Activated CD8-positive, alpha-beta T cell treated with anti-CD3 and anti-CD28 coated beads, Interleukin-2, amount 10 ng/mL, durations not matched to agents 7 days and 5 days (primary cell): ENCODE data around the gene HOXA2. TPM values are rescaled to one million over a fixed set of nuclear protein-coding genes. Genes with fewer than 3 reads are reported as not detected.

ENCODE experiments used
- ATAC-seq: fragments of 150-1000 bp; cut with Tn5 transposase; one replicate; pipeline ENCODE4 v1.10.0; 2021; ENCODE audit warnings: moderate library complexity
- CTCF ChIA-PET: fragments of 350-600 bp; sonication (Branson Sonifier 250); formaldehyde crosslinking; loops from one replicate; lab custom pipeline; 2021; ENCODE audit warnings: antibody characterized with exemption; lab: Charles Lee
- POLR2A ChIA-PET: fragments of 350-600 bp; sonication (Branson Sonifier 250); formaldehyde crosslinking; loops from one replicate; lab custom pipeline; 2021; ENCODE audit warnings: antibody characterized with exemption; lab: Charles Lee
- DNase-seq: peaks from one replicate; pipeline ENCODE4 v3.0.0-alpha.2; 2020
- H3K27ac Mint-ChIP-seq: one replicate; pipeline ENCODE4 v1.8.0; 2021; ENCODE audit warnings: mild to moderate bottlenecking, mixed read lengths
- H3K27me3 Mint-ChIP-seq: one replicate; pipeline ENCODE4 v1.8.0; 2021; ENCODE audit warnings: low read depth, mixed read lengths
- H3K36me3 Mint-ChIP-seq: one replicate; pipeline ENCODE4 v1.8.0; 2021; ENCODE audit warnings: low read depth, mixed read lengths
- H3K4me1 Mint-ChIP-seq: one replicate; pipeline ENCODE4 v1.8.0; 2021; ENCODE audit warnings: low read depth, mixed read lengths
- H3K4me3 Mint-ChIP-seq: one replicate; pipeline ENCODE4 v1.8.0; 2021; ENCODE audit warnings: mild to moderate bottlenecking, mixed read lengths
- H3K9me3 Mint-ChIP-seq: one replicate; pipeline ENCODE4 v1.8.0; 2022; ENCODE audit warnings: mixed read lengths; ENCODE audit not compliant: insufficient read depth
- total RNA-seq, 2 experiments: library from RNA; stranded (reverse); gene quantifications; one replicate each; pipeline ENCODE4 v1.2.3, GENCODE V29; 2021

Gene HOXA2
- total RNA-seq, 2 experiments from 2014 or later = not detected

- DNase-seq (no peak), ATAC-seq (no peak)
- H3K4me1 Mint-ChIP-seq = no peaks in the 10 kb centered on the region
- POLR2A ChIA-PET = no interaction called here
- H3K27ac Mint-ChIP-seq = no peak overlapping the region
- H3K36me3 Mint-ChIP-seq = no peaks in the 10 kb centered on the region
- H3K27me3 Mint-ChIP-seq = no peaks in the 10 kb centered on the region
- H3K4me3 Mint-ChIP-seq = no peak overlapping the region
- CTCF ChIA-PET = no interaction called here
- H3K9me3 Mint-ChIP-seq = no peaks in the 10 kb centered on the region
Observed at GRCh38 chr7:27111751-27112277, 9.3 kb upstream of the HOXA2 start.

- Mint-ChIP-seq H3K4me3 (no peak overlapping the region), H3K9me3 (no peaks in the 10 kb centered on the region), H3K36me3 (no peaks in the 10 kb centered on the region), H3K27ac (no peak overlapping the region), H3K27me3 (no peaks in the 10 kb centered on the region), H3K4me1 (no peaks in the 10 kb centered on the region)
- CTCF ChIA-PET = no interaction called here
- DNase-seq (no peak), ATAC-seq (no peak)
- POLR2A ChIA-PET = interaction anchor here (0.7 kb wide), 1 partner anchor 131 kb away, joined by 3 read pairs; the partner anchor contains the start of gene EVX1
Observed at GRCh38 chr7:27111042-27111750, 8.7 kb upstream of the HOXA2 start.

DNA sequence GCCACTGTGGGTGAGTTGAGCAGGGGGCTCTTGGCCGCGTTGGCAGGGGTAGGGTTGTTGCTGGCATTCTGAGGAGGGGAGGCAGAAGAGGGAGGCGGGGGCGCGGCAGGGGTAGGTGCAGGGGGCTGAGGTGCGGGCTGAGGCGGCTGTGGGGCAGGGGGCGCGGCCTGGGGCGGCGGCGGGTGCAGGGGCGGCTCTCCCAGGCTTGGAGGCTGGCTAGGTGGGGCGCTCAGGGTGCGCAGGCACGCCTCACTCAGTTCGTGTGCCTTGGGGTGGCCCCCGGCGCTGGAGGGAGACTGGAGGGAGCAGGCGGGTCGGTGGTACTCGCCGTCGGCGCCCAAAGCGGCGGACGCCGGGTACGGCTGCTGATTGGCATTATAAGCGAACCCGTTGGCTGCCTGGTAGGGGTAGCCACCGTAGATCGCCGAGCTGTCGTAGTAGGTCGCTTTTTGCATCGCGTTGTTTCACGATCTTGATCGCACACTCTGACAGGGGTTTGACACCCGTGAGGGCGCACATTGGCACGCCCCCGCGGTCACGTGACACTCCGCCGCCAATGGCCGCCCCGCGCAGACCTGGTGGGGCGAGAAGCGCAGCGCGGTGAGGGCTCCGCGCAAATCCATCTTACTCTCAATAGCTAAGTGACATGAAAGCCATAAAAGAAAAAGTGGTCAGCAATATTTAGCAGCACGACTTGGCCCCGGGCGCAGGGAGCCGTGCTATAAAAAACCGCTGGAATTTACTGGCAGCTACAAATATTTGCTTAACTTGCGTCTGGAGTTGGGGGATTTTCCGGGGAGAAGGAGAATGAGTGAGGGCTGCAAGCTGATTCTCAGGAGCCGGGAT lies 7.9 kb upstream of the HOXA2 start:
- DNase-seq (no peak), ATAC-seq (no peak)
- H3K27ac Mint-ChIP-seq = no peak overlapping the region
- H3K27me3 Mint-ChIP-seq = peaks cover 4% of the 10 kb centered on the region
- H3K4me1 Mint-ChIP-seq = no peaks in the 10 kb centered on the region
- CTCF ChIA-PET = interaction anchor here (0.9 kb wide), 1 partner anchor 9 kb away, joined by 3 read pairs; no protein-coding TSS in a partner anchor
- POLR2A ChIA-PET = interaction anchor here (0.7 kb wide), 1 partner anchor 132 kb away, joined by 3 read pairs; the partner anchor contains the start of gene EVX1
- no peaks in the 10 kb centered on the region for H3K9me3 Mint-ChIP-seq
- no peaks in the 10 kb centered on the region for H3K36me3 Mint-ChIP-seq
- no peak overlapping the region for H3K4me3 Mint-ChIP-seq

DNA sequence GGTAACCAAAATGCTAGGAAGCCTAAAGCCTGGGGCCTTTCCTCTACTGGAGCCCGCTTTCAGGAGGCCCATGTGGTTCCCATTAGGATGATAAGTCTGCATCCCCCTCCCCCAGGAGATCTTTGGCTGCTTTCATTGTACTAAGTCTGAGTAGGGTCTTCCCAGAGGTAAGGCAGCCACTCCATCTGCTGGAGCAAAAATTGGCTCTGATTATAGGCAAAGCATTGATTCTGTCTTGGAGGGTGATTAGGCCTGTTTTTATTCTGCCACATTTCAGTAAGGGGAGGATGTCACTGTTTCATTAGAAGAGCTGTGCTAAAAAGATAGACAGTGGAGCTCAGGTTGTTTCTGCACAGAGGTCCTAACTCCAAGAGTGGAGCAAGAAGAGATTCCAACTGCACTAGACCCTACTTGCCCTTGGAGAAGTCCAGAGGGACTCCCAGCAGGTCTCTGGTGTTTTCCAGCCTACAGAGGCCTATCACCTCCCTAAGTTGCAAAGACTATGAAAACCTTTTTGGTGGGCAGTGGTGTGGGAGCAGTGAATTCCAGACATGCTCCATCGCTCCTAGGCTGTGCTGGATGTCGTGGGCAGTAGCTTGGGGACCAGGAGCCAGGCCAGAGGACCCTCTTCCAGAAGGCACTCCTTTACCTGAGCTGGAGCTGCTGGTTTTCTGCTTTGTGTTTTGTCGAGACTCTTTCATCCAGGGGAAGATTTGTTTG lies 7.1 kb upstream of the HOXA2 start:
- DNase-seq (no peak), ATAC-seq (no peak)
- POLR2A ChIA-PET = no interaction called here
- H3K4me1 Mint-ChIP-seq = no peaks in the 10 kb centered on the region
- H3K9me3 Mint-ChIP-seq = no peaks in the 10 kb centered on the region
- no peak overlapping the region for H3K4me3 Mint-ChIP-seq
- H3K27me3 Mint-ChIP-seq = peaks cover 7% of the 10 kb centered on the region
- CTCF ChIA-PET = interaction anchor here (0.9 kb wide), 1 partner anchor 10 kb away, joined by 3 read pairs; no protein-coding TSS in a partner anchor
- no peak overlapping the region for H3K27ac Mint-ChIP-seq
- no peaks in the 10 kb centered on the region for H3K36me3 Mint-ChIP-seq

- no peak for DNase-seq
- ChIA-PET CTCF (no interaction called here), POLR2A (no interaction called here)
Observed at GRCh38 chr7:27108390-27109127, 6.1 kb upstream of the HOXA2 start.

DNA sequence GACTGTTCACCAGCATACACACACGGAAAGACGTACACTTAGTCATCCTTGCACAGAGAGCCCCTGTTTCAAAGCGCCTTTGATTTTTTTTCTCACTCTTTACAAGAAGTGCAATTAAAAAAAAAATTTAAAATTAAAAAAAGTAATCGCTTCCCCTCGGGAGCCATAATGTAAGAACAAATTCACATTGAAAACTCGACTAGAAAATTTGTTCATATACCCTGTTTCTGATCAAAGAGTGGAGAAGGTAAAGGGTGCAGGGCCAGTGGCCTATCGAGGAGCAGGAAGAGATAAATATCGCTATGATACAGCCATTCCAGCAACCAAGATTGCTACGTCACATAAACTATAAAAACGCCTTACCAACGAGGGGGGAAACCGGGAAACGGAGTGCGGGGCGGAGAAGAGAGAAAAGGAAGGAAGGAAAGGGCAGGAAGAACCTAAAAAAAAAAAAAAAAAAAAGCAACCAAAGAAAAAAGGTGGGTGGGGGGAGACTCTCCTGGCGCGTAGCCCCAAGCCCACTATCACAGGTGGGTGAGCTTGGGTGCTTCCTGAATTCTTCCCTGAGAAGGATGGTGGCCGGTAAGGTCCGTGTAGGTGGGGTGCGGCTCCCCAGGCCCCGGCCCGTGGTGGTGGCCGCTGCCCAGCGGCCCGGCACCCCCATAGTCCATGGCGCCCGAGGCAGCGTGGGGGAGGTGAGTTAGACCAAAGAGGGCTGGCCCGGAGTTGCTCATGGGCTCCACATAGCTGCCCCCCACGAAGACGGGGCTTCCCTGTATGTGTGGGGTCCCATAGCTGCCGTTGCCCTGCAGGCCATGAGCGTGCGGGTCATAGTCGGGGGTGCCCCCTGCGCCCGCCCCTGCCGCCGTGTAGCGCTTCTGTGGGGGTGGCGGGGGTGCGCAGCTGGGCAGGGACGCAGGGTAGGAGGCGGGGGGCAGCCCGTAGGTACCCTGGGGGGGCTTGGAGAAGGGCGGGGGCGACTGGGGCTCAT lies 5.2 kb upstream of the HOXA2 start:
- CTCF ChIA-PET = no interaction called here

More at GRCh38 chr7:27108390-27109127, 6.1 kb upstream of the HOXA2 start:
- Mint-ChIP-seq H3K27me3 (peaks cover 15% of the 10 kb centered on the region), H3K36me3 (no peaks in the 10 kb centered on the region), H3K4me3 (no peak overlapping the region), H3K27ac (no peak overlapping the region), H3K9me3 (no peaks in the 10 kb centered on the region), H3K4me1 (no peaks in the 10 kb centered on the region)
- ATAC-seq = no peak

GRCh38 chr7:27106901-27107240 lies 4.4 kb upstream of the HOXA2 start:
- ChIA-PET CTCF (no interaction called here), POLR2A (interaction anchor here (1.1 kb wide), 1 partner anchor 10 kb away, joined by 4 read pairs; no protein-coding TSS in a partner anchor)
- ATAC-seq (no peak), DNase-seq (no peak)
- no peaks in the 10 kb centered on the region for H3K9me3 Mint-ChIP-seq
- no peak overlapping the region for H3K4me3 Mint-ChIP-seq
- H3K27ac Mint-ChIP-seq = no peak overlapping the region
- H3K4me1 Mint-ChIP-seq = peaks cover 8% of the 10 kb centered on the region
- peaks cover 2% of the 10 kb centered on the region for H3K36me3 Mint-ChIP-seq
- peaks cover 30% of the 10 kb centered on the region for H3K27me3 Mint-ChIP-seq

More for the DNA sequence above, 5.2 kb upstream of the HOXA2 start:
- Mint-ChIP-seq H3K27me3 (peaks cover 24% of the 10 kb centered on the region), H3K4me3 (no peak overlapping the region), H3K4me1 (peaks cover 3% of the 10 kb centered on the region), H3K27ac (no peak overlapping the region), H3K36me3 (peaks cover 2% of the 10 kb centered on the region), H3K9me3 (no peaks in the 10 kb centered on the region)
- POLR2A ChIA-PET = no interaction called here
- no peak for ATAC-seq
- no peak for DNase-seq

DNA sequence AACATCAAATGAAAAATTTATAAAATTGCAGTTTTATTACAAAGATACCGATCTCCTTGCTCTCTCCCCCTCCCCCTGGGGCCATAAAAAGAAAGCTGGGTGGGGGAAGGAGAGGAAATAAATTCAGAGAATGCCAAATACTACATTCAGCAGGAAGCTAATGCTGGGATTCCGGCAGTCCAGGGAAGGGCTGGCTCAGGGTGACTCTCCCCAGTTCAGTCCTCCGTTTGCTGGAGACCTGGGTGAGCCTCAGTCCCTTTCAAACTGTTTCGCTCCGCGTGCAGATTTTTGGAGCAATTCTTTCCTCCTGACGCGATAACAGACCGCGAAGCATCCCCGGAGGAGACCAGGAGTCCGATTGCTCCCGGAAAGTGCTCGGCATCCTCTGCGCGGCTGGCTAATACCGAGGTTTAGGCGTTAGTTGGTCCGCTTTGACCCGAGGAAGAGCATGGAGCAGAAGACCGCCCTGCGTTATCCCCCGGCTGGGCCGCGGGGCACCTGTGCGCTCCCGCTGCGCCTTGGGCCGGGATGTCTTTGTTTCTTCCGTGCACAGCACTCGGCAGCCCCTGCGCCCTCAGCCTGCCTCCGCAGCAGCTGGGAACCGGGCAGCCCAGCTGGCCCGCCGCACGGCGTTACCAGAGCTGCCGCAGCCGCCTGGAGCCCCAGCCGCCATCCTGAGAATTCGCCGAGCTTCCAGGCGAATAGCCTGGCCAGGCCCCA lies 3.9 kb upstream of the HOXA2 start:
- ChIA-PET POLR2A (interaction anchor here (1.1 kb wide), 1 partner anchor 10 kb away, joined by 4 read pairs; no protein-coding TSS in a partner anchor), CTCF (interaction anchor here (1.3 to 1.8 kb wide), 2 partner anchors 9 to 15 kb away, joined by 3 to 6 read pairs; no protein-coding TSS in a partner anchor)
- H3K9me3 Mint-ChIP-seq = no peaks in the 10 kb centered on the region

DNA sequence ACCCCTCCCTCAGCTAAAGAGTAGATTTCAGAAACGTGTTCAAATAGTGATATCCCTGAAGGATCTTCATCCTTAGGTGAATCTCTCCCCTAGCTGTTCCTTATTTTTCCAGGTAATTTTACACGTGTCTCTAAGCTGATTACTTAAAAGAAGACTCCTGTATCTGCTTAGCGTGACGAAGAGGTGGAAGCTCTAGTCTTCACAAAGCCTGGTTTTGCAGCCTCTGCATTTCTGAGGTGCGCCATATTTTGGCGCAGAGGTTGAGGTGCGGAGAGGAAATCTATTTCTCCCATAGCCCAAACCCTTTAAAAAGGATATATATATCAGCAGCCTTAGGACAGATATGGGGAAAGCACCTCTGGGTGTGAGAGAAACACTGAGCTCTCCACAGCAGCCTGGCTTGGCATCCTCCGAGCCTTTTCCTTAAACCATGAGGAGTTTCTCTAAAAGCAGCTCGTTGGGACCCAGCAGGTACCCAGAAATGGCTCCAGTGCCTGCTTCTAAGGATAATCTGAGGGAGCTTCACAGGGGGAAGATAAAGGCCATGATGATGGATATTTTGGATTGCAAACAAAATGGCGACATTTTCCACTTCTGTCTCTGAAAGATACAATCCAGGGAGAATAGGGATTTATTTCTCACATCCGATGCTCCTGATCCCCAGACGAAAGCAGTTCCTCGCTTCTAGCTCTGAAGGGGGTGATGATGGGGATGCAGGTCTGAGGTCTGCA lies 3.0 kb upstream of the HOXA2 start:
- H3K27ac Mint-ChIP-seq = no peak overlapping the region
- H3K27me3 Mint-ChIP-seq = peaks cover 44% of the 10 kb centered on the region
- DNase-seq (no peak), ATAC-seq (no peak)
- POLR2A ChIA-PET = interaction anchor here (1.1 kb wide), 1 partner anchor 9 kb away, joined by 4 read pairs; no protein-coding TSS in a partner anchor
- H3K4me1 Mint-ChIP-seq = peaks cover 8% of the 10 kb centered on the region
- no peaks in the 10 kb centered on the region for H3K9me3 Mint-ChIP-seq
- H3K36me3 Mint-ChIP-seq = peaks cover 5% of the 10 kb centered on the region
- H3K4me3 Mint-ChIP-seq = no peak overlapping the region
- CTCF ChIA-PET = interaction anchor here (1.3 to 1.8 kb wide), 2 partner anchors 8 to 14 kb away, joined by 3 to 6 read pairs; no protein-coding TSS in a partner anchor

More for the DNA sequence above, 3.9 kb upstream of the HOXA2 start:
- Mint-ChIP-seq H3K27ac (no peak overlapping the region), H3K4me3 (no peak overlapping the region), H3K36me3 (peaks cover 5% of the 10 kb centered on the region), H3K4me1 (peaks cover 8% of the 10 kb centered on the region), H3K27me3 (peaks cover 35% of the 10 kb centered on the region)
- no peak for DNase-seq
- no peak for ATAC-seq
